Neural cell (in vitro differentiated cells): ENCODE data around the gene AFF1. TPM values are rescaled to one million over a fixed set of nuclear protein-coding genes. Genes with fewer than 3 reads are reported as not detected.

Experiments used
- polyA plus RNA-seq: library from polyadenylated mRNA; depleted of rRNA; stranded (reverse); fragments of >200 nt; gene quantifications from 2 replicates; pipeline ENCODE4 v1.2.3, GENCODE V29; 2014

The AFF1 gene
- polyA plus RNA-seq, 1 donor from 2014 or later: 0.63 TPM

Other genes with a start within 250 kb of the AFF1 start
- gene SLC10A6, start 85.6 kb upstream of the AFF1 start, polyA plus RNA-seq: not detected in 2 replicates
- gene C4orf36, start 42.6 kb upstream of the AFF1 start, polyA plus RNA-seq: 1.5 and 2.0 TPM in 2 replicates